WTC11 (cell line): ENCODE data around the gene RFTN2.

ENCODE experiments used
- MAX ChIP-seq: sonication (generic); formaldehyde crosslinking; IDR thresholded peaks from 2 replicates; pipeline ENCODE4 v1.8.0; 2022; ENCODE audit warnings: mild to moderate bottlenecking, missing genetic modification reagents
- TF ChIP-seq, protein P1 (sequence below): fragments of 200-600 bp; IDR thresholded peaks from 2 replicates; pipeline ENCODE4 v1.8.0; 2022; ENCODE audit warnings: antibody characterized with exemption

DNA sequence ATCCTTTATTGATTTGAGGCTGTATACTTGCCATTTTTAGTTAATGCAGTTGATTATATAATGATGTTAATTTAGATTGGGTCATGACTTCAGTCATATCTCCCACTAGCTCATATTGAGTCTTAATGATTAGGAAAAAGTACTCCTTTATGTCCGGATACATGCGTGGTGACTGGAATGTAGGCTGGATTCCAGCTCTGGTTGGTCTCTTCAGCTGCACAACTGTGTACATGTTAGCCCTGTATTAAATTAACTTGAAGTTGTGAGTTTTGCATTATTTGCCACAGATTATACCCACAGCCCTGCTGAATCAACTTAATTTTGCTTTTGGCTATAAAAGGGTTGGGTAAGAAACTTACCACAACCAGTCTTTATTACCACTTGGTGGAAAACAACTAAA is 137.0 kb downstream of the RFTN2 start:
- TF ChIP-seq, protein P1, sequence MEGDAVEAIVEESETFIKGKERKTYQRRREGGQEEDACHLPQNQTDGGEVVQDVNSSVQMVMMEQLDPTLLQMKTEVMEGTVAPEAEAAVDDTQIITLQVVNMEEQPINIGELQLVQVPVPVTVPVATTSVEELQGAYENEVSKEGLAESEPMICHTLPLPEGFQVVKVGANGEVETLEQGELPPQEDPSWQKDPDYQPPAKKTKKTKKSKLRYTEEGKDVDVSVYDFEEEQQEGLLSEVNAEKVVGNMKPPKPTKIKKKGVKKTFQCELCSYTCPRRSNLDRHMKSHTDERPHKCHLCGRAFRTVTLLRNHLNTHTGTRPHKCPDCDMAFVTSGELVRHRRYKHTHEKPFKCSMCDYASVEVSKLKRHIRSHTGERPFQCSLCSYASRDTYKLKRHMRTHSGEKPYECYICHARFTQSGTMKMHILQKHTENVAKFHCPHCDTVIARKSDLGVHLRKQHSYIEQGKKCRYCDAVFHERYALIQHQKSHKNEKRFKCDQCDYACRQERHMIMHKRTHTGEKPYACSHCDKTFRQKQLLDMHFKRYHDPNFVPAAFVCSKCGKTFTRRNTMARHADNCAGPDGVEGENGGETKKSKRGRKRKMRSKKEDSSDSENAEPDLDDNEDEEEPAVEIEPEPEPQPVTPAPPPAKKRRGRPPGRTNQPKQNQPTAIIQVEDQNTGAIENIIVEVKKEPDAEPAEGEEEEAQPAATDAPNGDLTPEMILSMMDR: no peak
- no peak for TF ChIP-seq MAX (CRISPR knock-in tag)
